Activated gamma-delta T cell (primary cell): ENCODE data around the gene CRISP2.
"Not testable (repeated sequence)": the region's sequence is repeated elsewhere in the genome, so short reads cannot be mapped to it uniquely, and the experiment has no call there.

Experiments used
- DNase-seq: peaks from one replicate; lab custom pipeline; 2025; lab: John Stamatoyannopoulos, UW
- total RNA-seq, 2 donors: gene quantifications; one replicate each; lab custom pipeline; 2026; lab: John Stamatoyannopoulos, UW

CRISP2 gene
- total RNA-seq: 0 reads per million in 2 donors

GRCh38 chr6:49713346-49713745 lies at the start of gene CRISP2:
Gene CRISP2, minus strand, starts transcription at chr6:49713543. Its CDS starts 4,347 bp downstream, at chr6:49709196.
- DNase-seq: no peak

GRCh38 chr6:49744259-49744658 lies 30.9 kb upstream of the CRISP2 start, which contains the start of gene CRISP3:
Gene CRISP3, minus strand, starts transcription at chr6:49744388. Its CDS starts 21 bp downstream, at chr6:49744367.
- DNase-seq: no peak

- no peak for DNase-seq
Observed at GRCh38 chr6:49743429-49743828, 30.1 kb upstream of the CRISP2 start.

GRCh38 chr6:49739423-49739822 lies 26.1 kb upstream of the CRISP2 start:
- DNase-seq: no peak

- no peak for DNase-seq
Observed at GRCh38 chr6:49736017-49736508, 22.7 kb upstream of the CRISP2 start.

GRCh38 chr6:49733680-49734079 lies 20.3 kb upstream of the CRISP2 start:
- DNase-seq: no peak

- DNase-seq: no peak
Observed at GRCh38 chr6:49732781-49733180, 19.4 kb upstream of the CRISP2 start.

- no peak for DNase-seq
Observed at GRCh38 chr6:49730251-49730650, 16.9 kb upstream of the CRISP2 start.

- DNase-seq: not testable (repeated sequence)
Observed at GRCh38 chr6:49723917-49724316, 10.6 kb upstream of the CRISP2 start.

GRCh38 chr6:49721297-49721696 lies 8.0 kb upstream of the CRISP2 start:
- DNase-seq: no peak

- no peak for DNase-seq
Observed at GRCh38 chr6:49720372-49720771, 7.0 kb upstream of the CRISP2 start.

GRCh38 chr6:49698478-49698877 lies 14.9 kb downstream of the CRISP2 start:
- DNase-seq: no peak

- DNase-seq: no peak
Observed at GRCh38 chr6:49693512-49693911, 19.8 kb downstream of the CRISP2 start.

- DNase-seq: no peak
Observed at GRCh38 chr6:49692534-49692933, 20.8 kb downstream of the CRISP2 start.

- no peak for DNase-seq
Observed at GRCh38 chr6:49676671-49677281, 36.6 kb downstream of the CRISP2 start.

- DNase-seq: no peak
Observed at GRCh38 chr6:49675816-49676215, 37.5 kb downstream of the CRISP2 start.

- no peak for DNase-seq
Observed at GRCh38 chr6:49668083-49668511, 45.2 kb downstream of the CRISP2 start.

GRCh38 chr6:49666930-49667757 lies 46.2 kb downstream of the CRISP2 start:
- no peak for DNase-seq

- DNase-seq: no peak
Observed at GRCh38 chr6:49666480-49666879, 46.9 kb downstream of the CRISP2 start.

- no peak for DNase-seq
Observed at GRCh38 chr6:49664817-49665216, 48.5 kb downstream of the CRISP2 start.

- not testable (repeated sequence) for DNase-seq
Observed at GRCh38 chr6:49664054-49664453, 49.3 kb downstream of the CRISP2 start.

GRCh38 chr6:49662892-49663261 lies 50.5 kb downstream of the CRISP2 start:
- no peak for DNase-seq
